HG02798 (cell line): ENCODE results near the gene SPSB1.
"Not testable (repeated sequence)": the region's sequence is repeated elsewhere in the genome, so short reads cannot be mapped to it uniquely, and the experiment has no call there.

Experiments used
- ATAC-seq: cut with Tn5 transposase; IDR thresholded peaks from one replicate; pipeline ENCODE4 v1.9.1; 2021; ENCODE audit warnings: mild to moderate bottlenecking; ENCODE audit not compliant: unreplicated experiment, poor library complexity

The SPSB1 gene

GRCh38 chr1:9298282-9298681, 5.6 kb downstream of the SPSB1 start:
- ATAC-seq, result no peak

GRCh38 chr1:9299571-9300541, 7.2 kb downstream of the SPSB1 start:
- ATAC-seq, result not testable (repeated sequence)

GRCh38 chr1:9300573-9300972, 7.9 kb downstream of the SPSB1 start:
- no peak for ATAC-seq

- ATAC-seq, result no peak
Observed at GRCh38 chr1:9302745-9303524, 10.2 kb downstream of the SPSB1 start.

GRCh38 chr1:9303916-9304315, 11.2 kb downstream of the SPSB1 start:
- ATAC-seq, result no peak

- ATAC-seq, result no peak
Observed at GRCh38 chr1:9305216-9305615, 12.5 kb downstream of the SPSB1 start.

GRCh38 chr1:9306006-9306405, 13.3 kb downstream of the SPSB1 start:
- no peak for ATAC-seq

- no peak for ATAC-seq
Observed at GRCh38 chr1:9307303-9307702, 14.6 kb downstream of the SPSB1 start.

GRCh38 chr1:9308236-9308785, 15.6 kb downstream of the SPSB1 start:
- no peak for ATAC-seq

GRCh38 chr1:9309080-9309479, 16.4 kb downstream of the SPSB1 start:
- no peak for ATAC-seq

- no peak for ATAC-seq
Observed at GRCh38 chr1:9309991-9310390, 17.3 kb downstream of the SPSB1 start.

GRCh38 chr1:9311029-9311428, 18.3 kb downstream of the SPSB1 start:
- no peak for ATAC-seq

GRCh38 chr1:9311479-9311878, 18.8 kb downstream of the SPSB1 start:
- no peak for ATAC-seq

GRCh38 chr1:9312168-9312720, 19.6 kb downstream of the SPSB1 start:
- no peak for ATAC-seq

GRCh38 chr1:9313576-9313975, 20.9 kb downstream of the SPSB1 start:
- no peak for ATAC-seq

- ATAC-seq, result no peak
Observed at GRCh38 chr1:9314111-9314510, 21.4 kb downstream of the SPSB1 start.

- no peak for ATAC-seq
Observed at GRCh38 chr1:9314711-9315379, 22.2 kb downstream of the SPSB1 start.

GRCh38 chr1:9315411-9316079, 22.9 kb downstream of the SPSB1 start:
- no peak for ATAC-seq

- ATAC-seq, result no peak
Observed at GRCh38 chr1:9316080-9316444, 23.4 kb downstream of the SPSB1 start.

GRCh38 chr1:9316512-9316911, 23.8 kb downstream of the SPSB1 start:
- no peak for ATAC-seq
